ENCODE measurements around the gene PLCXD1. TPM values are rescaled to one million over a fixed set of nuclear protein-coding genes. Genes with fewer than 3 reads are reported as not detected.
A peak's percentile ranks its signal among the peaks of the same experiment; 100 is the strongest.
"Not testable (repeated sequence)": the region's sequence is repeated elsewhere in the genome, so short reads cannot be mapped to it uniquely, and the experiment has no call there.

The PLCXD1 gene
- total RNA-seq, 1 experiment from 2014 or later: 19.1 TPM

DNA sequence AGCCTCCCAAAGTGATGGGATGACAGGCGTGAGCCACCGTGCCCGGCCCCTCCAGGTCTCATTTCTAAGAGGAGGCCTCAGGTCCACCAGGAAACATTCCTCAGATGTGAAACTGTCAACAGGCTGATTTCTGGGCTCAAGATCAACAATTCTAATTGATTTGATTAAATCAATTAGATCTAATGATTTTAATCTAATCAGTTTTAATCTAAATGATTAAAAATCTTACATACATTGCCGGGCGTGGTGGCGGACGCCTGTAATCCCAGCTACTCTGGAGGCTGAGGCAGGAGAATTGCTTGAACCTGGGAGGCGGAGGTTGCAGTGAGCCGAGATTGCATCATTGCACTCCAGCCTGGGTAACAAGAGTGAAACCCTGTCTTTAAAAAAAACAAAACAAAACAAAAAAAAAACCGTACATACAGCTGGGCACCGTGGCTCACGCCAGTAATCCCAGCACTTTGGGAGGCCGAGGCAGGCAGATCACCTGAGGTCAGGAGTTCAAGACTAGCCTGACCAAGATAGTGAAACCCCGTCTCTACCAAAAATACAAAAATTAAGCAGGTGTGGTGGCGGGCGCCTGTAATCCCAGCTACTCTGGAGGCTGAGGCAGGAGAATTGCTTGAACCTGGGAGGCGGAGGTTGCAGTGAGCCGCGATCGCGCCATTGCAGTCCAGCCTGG lies 960 bp downstream of the PLCXD1 start:
- DNase-seq; intact Hi-C loops (cut with micrococcal nuclease; ENCODE audit: unreplicated experiment); H3K36me3 Mint-ChIP-seq (ENCODE audit: insufficient read depth, unreplicated experiment); H3K9me3 Mint-ChIP-seq (ENCODE audit: low read depth, unreplicated experiment); H3K4me3 Mint-ChIP-seq (ENCODE audit: low read depth, unreplicated experiment); BruUV-seq (replicated peaks); CTCF ChIA-PET; H3K27ac Mint-ChIP-seq (ENCODE audit: unreplicated experiment); H3K27me3 Mint-ChIP-seq (ENCODE audit: unreplicated experiment): not testable (repeated sequence)
- peaks cover 13% of the 10 kb centered on the region for H3K4me1 Mint-ChIP-seq (ENCODE audit: low read depth, unreplicated experiment)

DNA sequence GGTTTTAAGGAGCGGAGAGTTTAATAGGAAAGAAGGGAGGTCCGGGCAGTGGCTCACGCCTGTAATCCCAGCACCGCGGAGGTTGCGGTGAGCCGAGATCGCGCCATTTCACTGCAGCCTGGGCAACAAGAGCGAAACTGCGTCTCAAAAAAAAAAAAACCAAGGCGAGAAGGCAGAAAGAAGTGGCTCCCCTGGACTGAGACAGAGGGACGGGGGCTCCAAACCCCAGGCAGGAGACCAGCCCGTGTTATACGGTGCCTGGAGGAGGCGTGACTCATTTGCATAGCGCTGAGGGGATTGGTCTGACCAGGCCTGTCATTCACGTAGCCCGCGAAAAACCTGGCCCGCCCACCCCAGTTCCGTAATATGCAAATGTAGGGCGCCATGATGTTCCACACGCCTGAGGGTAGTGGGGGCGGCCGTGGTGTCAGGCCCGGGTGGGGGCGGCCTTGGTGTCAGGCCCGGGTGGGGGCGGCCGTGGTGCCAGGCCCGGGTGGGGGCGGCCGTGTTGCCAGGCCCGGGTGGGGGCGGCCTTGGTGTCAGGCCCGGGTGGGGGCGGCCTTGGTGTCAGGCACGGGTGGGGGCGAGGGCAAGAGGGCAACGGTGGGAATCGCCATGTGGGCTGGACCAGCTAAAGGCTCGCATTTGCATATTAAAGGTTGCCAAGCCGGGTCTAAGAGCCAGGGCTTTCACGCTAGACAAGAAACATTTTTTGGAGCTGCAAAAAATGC lies 2.1 kb downstream of the PLCXD1 start:
- no TSS peak for BruUV-seq (replicated peaks)
- Mint-ChIP-seq H3K27ac (ENCODE audit: unreplicated experiment) (no peak overlapping the region), H3K36me3 (ENCODE audit: insufficient read depth, unreplicated experiment) (peaks cover 5% of the 10 kb centered on the region), H3K4me3 (ENCODE audit: low read depth, unreplicated experiment) (peak overlapping the region; percentile 74), H3K9me3 (ENCODE audit: low read depth, unreplicated experiment) (no peaks in the 10 kb centered on the region), H3K27me3 (ENCODE audit: unreplicated experiment) (no peaks in the 10 kb centered on the region), H3K4me1 (ENCODE audit: low read depth, unreplicated experiment) (peaks cover 13% of the 10 kb centered on the region)
- intact Hi-C loops (cut with micrococcal nuclease; ENCODE audit: unreplicated experiment): no loop called here
- peak; percentile 81 for DNase-seq
- CTCF ChIA-PET: no interaction called here
- no peak for TF ChIP-seq CTCF (IDR thresholded peaks at IDR 0.05; ENCODE audit: unreplicated experiment)

GRCh38 chrX:285076-285677 lies 4.0 kb downstream of the PLCXD1 start:
- no TSS peak for BruUV-seq (replicated peaks)
- Mint-ChIP-seq H3K27me3 (ENCODE audit: unreplicated experiment) (no peaks in the 10 kb centered on the region), H3K27ac (ENCODE audit: unreplicated experiment) (no peak overlapping the region), H3K36me3 (ENCODE audit: insufficient read depth, unreplicated experiment) (peaks cover 7% of the 10 kb centered on the region), H3K4me3 (ENCODE audit: low read depth, unreplicated experiment) (no peak overlapping the region), H3K4me1 (ENCODE audit: low read depth, unreplicated experiment) (no peaks in the 10 kb centered on the region), H3K9me3 (ENCODE audit: low read depth, unreplicated experiment) (no peaks in the 10 kb centered on the region)
- CTCF ChIA-PET: no interaction called here
- DNase-seq: no peak
- intact Hi-C loops (cut with micrococcal nuclease; ENCODE audit: unreplicated experiment): no loop called here
- TF ChIP-seq CTCF (IDR thresholded peaks at IDR 0.05; ENCODE audit: unreplicated experiment): no peak

- intact Hi-C loops (cut with micrococcal nuclease; ENCODE audit: unreplicated experiment): no loop called here
- H3K4me1 Mint-ChIP-seq (ENCODE audit: low read depth, unreplicated experiment): no peaks in the 10 kb centered on the region
- H3K27ac Mint-ChIP-seq (ENCODE audit: unreplicated experiment): no peak overlapping the region
- no TSS peak for BruUV-seq (replicated peaks)
- CTCF ChIA-PET: no interaction called here
- H3K9me3 Mint-ChIP-seq (ENCODE audit: low read depth, unreplicated experiment): no peaks in the 10 kb centered on the region
- no peak overlapping the region for H3K4me3 Mint-ChIP-seq (ENCODE audit: low read depth, unreplicated experiment)
- H3K36me3 Mint-ChIP-seq (ENCODE audit: insufficient read depth, unreplicated experiment): peaks cover 19% of the 10 kb centered on the region
- no peak for DNase-seq
- no peak for TF ChIP-seq CTCF (IDR thresholded peaks at IDR 0.05; ENCODE audit: unreplicated experiment)
- no peaks in the 10 kb centered on the region for H3K27me3 Mint-ChIP-seq (ENCODE audit: unreplicated experiment)
Observed at GRCh38 chrX:287670-288069, 6.5 kb downstream of the PLCXD1 start.
